ENCODE data around the gene PPM1B. TPM values are rescaled to one million over a fixed set of nuclear protein-coding genes. Genes with fewer than 3 reads are reported as not detected.
A peak's percentile ranks its signal among the peaks of the same experiment; 100 is the strongest.
"Not testable (repeated sequence)": the region's sequence is repeated elsewhere in the genome, so short reads cannot be mapped to it uniquely, and the experiment has no call there.

PPM1B gene
- 43.6 and 45.9 TPM in 2 replicates for total RNA-seq

DNA sequence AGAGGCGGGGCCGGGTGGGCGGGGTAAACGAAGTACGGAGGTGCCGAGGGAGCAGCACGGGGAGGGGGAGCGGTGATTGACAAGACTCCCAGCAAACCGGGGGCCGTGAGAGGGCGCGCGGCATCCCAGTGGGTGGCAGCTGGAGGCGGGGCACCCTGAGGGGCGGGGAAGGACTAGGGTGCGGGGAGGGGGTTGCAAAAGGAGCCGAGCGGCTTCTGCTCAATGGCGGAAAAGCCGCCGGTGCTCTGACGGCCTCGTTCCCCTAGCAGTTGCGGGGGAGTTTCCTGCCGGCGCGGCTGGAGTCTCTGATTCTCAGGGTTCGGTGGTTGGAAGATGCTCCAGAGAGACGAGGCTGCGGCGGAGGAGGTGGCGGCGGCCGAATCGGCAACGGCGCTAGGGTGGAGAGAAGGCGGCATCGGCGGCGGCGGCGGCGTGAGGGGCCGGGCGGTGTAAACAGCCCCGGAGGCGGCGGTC, at the start of gene PPM1B:
Gene PPM1B, plus strand, starts transcription at position 195 of the 474 bp plus-strand sequence. CDS start 32,325 bp downstream, outside the sequence.
- intact Hi-C loops (cut with micrococcal nuclease) = loop anchor here (1.0 to 10.0 kb wide), 7 partner anchors 48 to 1036 kb away; partner anchors contain the start of genes CAMKMT, DYNC2LI1, LRPPRC and PREPL
- peak; percentile 99 for DNase-seq (ENCODE audit: low spot score)

DNA sequence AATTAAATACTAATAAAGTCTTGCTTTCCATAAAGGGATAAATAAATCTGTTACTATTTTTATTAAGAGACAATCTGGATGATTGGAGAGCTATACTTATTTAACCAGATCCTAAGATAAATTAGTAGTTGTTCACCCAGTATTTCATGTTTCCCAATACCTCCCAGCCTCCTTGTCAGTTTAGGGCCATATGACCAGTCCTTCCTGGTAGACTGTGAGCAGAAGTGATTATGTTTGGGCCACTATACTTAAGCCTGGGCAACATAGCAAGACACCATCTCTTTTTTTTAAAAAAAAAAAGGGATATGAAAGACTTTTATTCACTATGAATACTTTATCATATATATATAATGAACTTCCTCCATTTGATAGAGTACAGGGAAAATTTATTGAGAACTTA, 48.8 kb upstream of the PPM1B start:
- Mint-ChIP-seq H3K9me3 (peaks cover 5% of the 10 kb centered on the region), H3K4me1 (ENCODE audit: low read depth) (peaks cover 32% of the 10 kb centered on the region), H3K36me3 (ENCODE audit: low read depth) (no peaks in the 10 kb centered on the region), H3K4me3 (ENCODE audit: low read depth) (no peak overlapping the region), H3K27ac (no peak overlapping the region), H3K27me3 (ENCODE audit: low read depth) (no peaks in the 10 kb centered on the region)
- DNase-seq (ENCODE audit: low spot score) = no peak
- intact Hi-C loops (cut with micrococcal nuclease) = loop anchor here (1.0 to 2.0 kb wide), 3 partner anchors 17 to 48 kb away; partner anchors contain the start of gene PPM1B

More for the DNA sequence above, at the start of gene PPM1B:
- Mint-ChIP-seq H3K36me3 (ENCODE audit: low read depth) (peaks cover 27% of the 10 kb centered on the region), H3K4me3 (ENCODE audit: low read depth) (peak within 1 kb of the TSS; percentile 99), H3K27ac (peak within 1 kb of the TSS; percentile 100), H3K9me3 (peaks cover 8% of the 10 kb centered on the region), H3K27me3 (ENCODE audit: low read depth) (no peaks in the 10 kb centered on the region), H3K4me1 (ENCODE audit: low read depth) (peaks cover 34% of the 10 kb centered on the region)

DNA sequence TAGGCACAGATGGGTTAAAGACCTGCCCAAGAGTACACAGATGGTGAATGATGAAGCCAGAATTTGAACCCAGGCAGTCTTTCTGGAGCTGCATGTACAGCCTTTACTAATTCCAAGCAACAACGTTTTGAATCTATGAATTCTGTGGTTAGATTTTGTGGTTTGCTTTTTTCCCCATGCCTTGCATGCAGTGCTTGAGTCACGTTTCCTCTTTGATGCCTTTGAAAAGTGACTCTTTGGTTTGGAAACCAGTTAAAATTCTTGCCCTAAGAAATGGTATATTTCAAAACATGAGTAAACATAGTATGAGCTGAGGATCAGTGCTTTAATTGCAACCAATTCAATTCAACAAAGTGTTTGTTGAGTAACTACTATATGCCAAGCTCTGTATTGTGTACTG, 48.2 kb upstream of the PPM1B start:
- DNase-seq (ENCODE audit: low spot score) = peak; percentile 31
- Mint-ChIP-seq H3K4me1 (ENCODE audit: low read depth) (peaks cover 32% of the 10 kb centered on the region), H3K27me3 (ENCODE audit: low read depth) (no peaks in the 10 kb centered on the region), H3K27ac (peak overlapping the region; percentile 33), H3K36me3 (ENCODE audit: low read depth) (no peaks in the 10 kb centered on the region), H3K9me3 (peaks cover 5% of the 10 kb centered on the region), H3K4me3 (ENCODE audit: low read depth) (no peak overlapping the region)
- intact Hi-C loops (cut with micrococcal nuclease) = loop anchor here (1.0 to 2.0 kb wide), 3 partner anchors 17 to 48 kb away; partner anchors contain the start of gene PPM1B

DNA sequence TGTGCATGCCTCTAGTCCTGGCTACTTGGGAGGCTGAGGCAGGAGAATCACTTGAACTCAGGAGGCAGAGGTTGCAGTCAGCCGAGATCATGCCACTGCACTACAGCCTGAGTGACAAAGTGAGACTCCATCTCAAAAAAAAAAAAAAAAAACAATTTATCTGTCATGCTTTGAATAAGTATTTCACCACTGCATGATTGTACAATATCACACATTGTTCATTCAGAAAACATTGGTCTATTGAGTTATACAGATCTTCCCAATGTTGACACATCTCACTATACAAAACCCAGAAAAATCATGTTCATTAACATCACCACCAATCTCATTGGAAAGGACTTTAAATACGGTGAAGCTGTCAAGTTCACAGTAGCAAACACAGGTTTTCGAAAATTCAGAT, 46.8 kb upstream of the PPM1B start:
- H3K4me1 Mint-ChIP-seq (ENCODE audit: low read depth) = peaks cover 25% of the 10 kb centered on the region
- no peak for DNase-seq (ENCODE audit: low spot score)
- H3K27me3 Mint-ChIP-seq (ENCODE audit: low read depth) = peaks cover 2% of the 10 kb centered on the region
- no peak overlapping the region for H3K27ac Mint-ChIP-seq
- intact Hi-C loops (cut with micrococcal nuclease) = loop anchor here (2.0 kb wide), 1 partner anchor 35 kb away; no protein-coding TSS in a partner anchor
- no peaks in the 10 kb centered on the region for H3K36me3 Mint-ChIP-seq (ENCODE audit: low read depth)
- no peak overlapping the region for H3K4me3 Mint-ChIP-seq (ENCODE audit: low read depth)
- H3K9me3 Mint-ChIP-seq = peaks cover 5% of the 10 kb centered on the region

DNA sequence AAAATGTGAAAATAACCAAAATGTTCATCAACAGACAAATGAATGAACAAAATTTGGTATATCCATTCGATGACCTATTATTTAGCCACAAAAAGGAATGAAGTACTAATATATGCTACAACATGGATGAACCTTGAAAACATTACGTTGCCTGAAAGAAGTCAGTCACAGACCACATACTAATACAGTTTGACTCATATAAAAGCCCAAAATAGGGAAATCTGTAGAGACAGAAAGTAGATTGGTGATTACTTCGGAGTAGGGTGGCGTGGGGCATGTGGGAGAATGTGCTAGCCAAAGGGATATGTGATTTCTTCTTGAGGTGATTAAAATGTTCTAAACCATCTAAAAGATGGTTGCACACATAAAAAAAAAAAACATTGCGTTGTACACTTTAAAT, 44.2 kb upstream of the PPM1B start:
- H3K36me3 Mint-ChIP-seq (ENCODE audit: low read depth) = no peaks in the 10 kb centered on the region
- no peak for DNase-seq (ENCODE audit: low spot score)
- H3K27me3 Mint-ChIP-seq (ENCODE audit: low read depth) = peaks cover 2% of the 10 kb centered on the region
- no peaks in the 10 kb centered on the region for H3K9me3 Mint-ChIP-seq
- no peak overlapping the region for H3K4me3 Mint-ChIP-seq (ENCODE audit: low read depth)
- intact Hi-C loops (cut with micrococcal nuclease) = no loop called here
- H3K4me1 Mint-ChIP-seq (ENCODE audit: low read depth) = peaks cover 13% of the 10 kb centered on the region
- H3K27ac Mint-ChIP-seq = no peak overlapping the region

DNA sequence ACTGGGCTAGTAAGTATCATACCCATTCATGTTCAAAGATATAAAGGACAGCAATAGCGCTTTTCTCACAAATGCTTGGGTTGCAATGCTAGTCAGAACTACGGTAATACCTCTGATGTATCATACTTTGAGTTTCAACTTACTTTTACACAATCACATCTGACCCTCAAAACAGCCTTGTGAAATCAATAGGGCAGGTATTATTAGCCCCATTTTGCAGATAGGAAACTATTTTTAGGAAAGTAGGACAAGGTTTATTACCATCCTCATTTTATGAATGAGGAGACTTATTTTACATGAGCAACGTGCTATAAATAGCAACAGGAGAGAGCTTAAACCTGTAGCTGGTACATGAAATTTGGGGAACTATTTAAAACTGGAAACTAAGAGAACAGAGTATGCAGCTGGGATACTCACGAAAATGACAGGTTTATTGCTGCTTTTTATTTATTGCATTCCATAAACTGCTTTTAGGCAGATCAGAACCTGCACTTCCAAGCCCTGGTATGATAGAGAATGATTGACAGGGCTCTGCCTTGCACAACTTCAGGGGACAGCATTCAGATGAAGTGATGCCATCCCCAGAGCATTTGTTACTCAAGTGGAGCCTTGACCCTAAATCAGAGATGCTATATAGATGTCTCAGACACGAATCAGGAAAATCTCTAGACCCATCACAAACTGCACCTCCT, 42.4 kb upstream of the PPM1B start:
- Mint-ChIP-seq H3K4me1 (ENCODE audit: low read depth) (peaks cover 6% of the 10 kb centered on the region), H3K27me3 (ENCODE audit: low read depth) (peaks cover 2% of the 10 kb centered on the region), H3K36me3 (ENCODE audit: low read depth) (no peaks in the 10 kb centered on the region), H3K4me3 (ENCODE audit: low read depth) (no peak overlapping the region), H3K27ac (no peak overlapping the region), H3K9me3 (no peaks in the 10 kb centered on the region)
- no peak for DNase-seq (ENCODE audit: low spot score)
- intact Hi-C loops (cut with micrococcal nuclease) = no loop called here

DNA sequence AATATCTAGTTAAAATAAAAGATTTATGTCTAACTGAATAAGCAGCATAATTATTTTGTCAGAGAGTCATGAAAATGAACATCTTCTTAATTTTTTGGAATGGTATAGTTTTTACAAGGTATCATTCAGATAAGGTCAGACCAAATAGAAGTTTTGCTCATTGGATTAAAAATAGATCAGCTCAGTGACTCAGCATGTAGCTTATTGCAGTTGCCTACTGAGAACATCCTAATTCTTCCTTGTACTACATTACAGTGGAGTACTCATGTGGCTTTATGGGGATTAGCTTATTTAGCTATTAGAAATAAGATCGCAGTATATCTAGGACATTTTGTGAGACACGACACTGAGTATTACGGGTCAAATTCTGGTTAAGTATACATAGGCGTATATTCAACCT, 38.2 kb upstream of the PPM1B start:
- DNase-seq (ENCODE audit: low spot score) = no peak
- Mint-ChIP-seq H3K9me3 (no peaks in the 10 kb centered on the region), H3K4me3 (ENCODE audit: low read depth) (no peak overlapping the region), H3K27ac (no peak overlapping the region), H3K36me3 (ENCODE audit: low read depth) (no peaks in the 10 kb centered on the region), H3K27me3 (ENCODE audit: low read depth) (peaks cover 9% of the 10 kb centered on the region), H3K4me1 (ENCODE audit: low read depth) (no peaks in the 10 kb centered on the region)
- intact Hi-C loops (cut with micrococcal nuclease) = no loop called here

DNA sequence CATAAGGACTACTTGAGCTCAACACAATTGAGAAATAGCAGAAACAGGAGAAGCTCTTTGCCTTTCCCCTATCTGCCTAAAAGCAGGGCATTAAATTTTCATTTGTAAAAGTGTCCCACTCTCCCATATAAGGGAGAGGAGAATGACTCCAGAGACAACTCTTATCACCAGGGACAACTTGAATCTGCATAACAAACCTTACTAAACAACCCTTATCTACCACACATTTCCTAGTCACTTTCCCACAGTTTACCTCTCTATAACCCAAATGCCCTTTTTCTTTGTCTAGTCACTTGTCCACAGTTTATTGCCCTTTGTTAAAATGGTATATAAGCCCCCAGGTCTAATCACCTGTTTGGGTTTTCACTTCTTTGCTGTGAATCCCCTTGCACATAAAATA, 37.5 kb upstream of the PPM1B start:
- Mint-ChIP-seq H3K27ac (no peak overlapping the region), H3K9me3 (no peaks in the 10 kb centered on the region), H3K36me3 (ENCODE audit: low read depth) (no peaks in the 10 kb centered on the region), H3K27me3 (ENCODE audit: low read depth) (peaks cover 11% of the 10 kb centered on the region), H3K4me1 (ENCODE audit: low read depth) (no peaks in the 10 kb centered on the region), H3K4me3 (ENCODE audit: low read depth) (no peak overlapping the region)
- intact Hi-C loops (cut with micrococcal nuclease) = no loop called here
- no peak for DNase-seq (ENCODE audit: low spot score)

DNA sequence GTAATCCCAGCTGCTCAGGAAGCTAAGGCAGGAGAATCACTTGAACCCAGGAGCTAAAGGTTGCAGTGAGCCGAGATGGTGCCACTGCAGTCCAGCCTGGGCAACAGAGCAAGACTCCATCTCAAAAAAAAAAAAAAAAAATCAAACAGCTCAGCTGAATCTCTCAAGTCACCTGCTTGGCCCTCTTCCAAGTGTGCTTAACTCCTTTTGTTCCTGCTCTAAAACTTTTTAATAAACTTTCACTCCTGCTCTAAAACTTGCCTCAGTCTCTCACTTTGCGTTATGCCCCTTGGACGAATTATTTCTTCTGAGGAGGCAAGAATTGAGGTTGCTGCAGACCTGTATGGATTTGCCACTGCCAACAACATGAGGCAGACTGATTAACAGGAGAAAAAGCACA, 35.1 kb upstream of the PPM1B start:
- H3K4me1 Mint-ChIP-seq (ENCODE audit: low read depth); DNase-seq (ENCODE audit: low spot score); H3K36me3 Mint-ChIP-seq (ENCODE audit: low read depth); H3K4me3 Mint-ChIP-seq (ENCODE audit: low read depth); H3K27ac Mint-ChIP-seq; H3K9me3 Mint-ChIP-seq; intact Hi-C loops (cut with micrococcal nuclease): not testable (repeated sequence)
- H3K27me3 Mint-ChIP-seq (ENCODE audit: low read depth) = peaks cover 13% of the 10 kb centered on the region

DNA sequence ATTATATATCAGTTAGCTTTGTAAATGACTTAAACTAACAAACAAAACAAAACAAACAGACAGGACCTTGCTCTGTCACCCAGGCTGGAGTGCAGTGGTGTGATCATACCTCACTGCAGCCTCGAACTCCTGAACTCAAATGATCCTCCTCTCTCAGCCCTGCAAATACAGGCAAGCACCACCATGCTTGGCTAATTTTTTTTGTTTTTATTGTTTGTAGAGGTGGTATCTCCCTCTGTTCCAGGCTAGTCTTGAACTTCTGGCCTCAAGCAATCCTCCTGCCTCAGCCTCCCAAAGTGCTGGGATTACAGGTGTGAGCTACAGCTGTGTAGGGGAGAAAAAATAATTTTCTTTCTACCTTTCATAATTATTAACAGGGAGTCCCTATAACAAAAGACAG, 33.8 kb upstream of the PPM1B start:
- intact Hi-C loops (cut with micrococcal nuclease) = no loop called here
- Mint-ChIP-seq H3K4me3 (ENCODE audit: low read depth) (no peak overlapping the region), H3K27me3 (ENCODE audit: low read depth) (peaks cover 16% of the 10 kb centered on the region), H3K4me1 (ENCODE audit: low read depth) (peaks cover 2% of the 10 kb centered on the region), H3K36me3 (ENCODE audit: low read depth) (no peaks in the 10 kb centered on the region), H3K27ac (no peak overlapping the region), H3K9me3 (no peaks in the 10 kb centered on the region)
- DNase-seq (ENCODE audit: low spot score) = no peak

DNA sequence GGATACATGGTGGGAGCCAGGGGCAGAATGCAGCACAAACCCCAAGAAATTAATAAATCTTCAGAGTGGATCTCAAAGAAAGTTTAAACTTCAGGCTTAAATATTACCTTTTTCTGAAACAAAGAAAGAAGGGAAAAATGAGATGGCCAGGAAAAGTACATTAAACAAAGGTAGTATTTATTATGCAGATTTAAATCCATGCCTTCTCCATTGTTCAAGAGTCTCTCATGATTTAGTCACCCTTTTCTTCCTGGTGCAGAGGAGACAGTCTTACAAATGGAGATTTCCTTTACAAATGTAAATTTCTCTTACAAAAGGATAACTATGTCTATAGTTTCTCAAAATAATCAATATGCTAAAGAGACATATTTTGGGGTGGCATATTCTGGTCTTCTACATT, 33.4 kb upstream of the PPM1B start:
- no peaks in the 10 kb centered on the region for H3K9me3 Mint-ChIP-seq
- peaks cover 16% of the 10 kb centered on the region for H3K27me3 Mint-ChIP-seq (ENCODE audit: low read depth)
- no peak overlapping the region for H3K4me3 Mint-ChIP-seq (ENCODE audit: low read depth)
- intact Hi-C loops (cut with micrococcal nuclease) = no loop called here
- H3K36me3 Mint-ChIP-seq (ENCODE audit: low read depth) = no peaks in the 10 kb centered on the region
- no peak overlapping the region for H3K27ac Mint-ChIP-seq
- peaks cover 2% of the 10 kb centered on the region for H3K4me1 Mint-ChIP-seq (ENCODE audit: low read depth)
- DNase-seq (ENCODE audit: low spot score) = no peak

DNA sequence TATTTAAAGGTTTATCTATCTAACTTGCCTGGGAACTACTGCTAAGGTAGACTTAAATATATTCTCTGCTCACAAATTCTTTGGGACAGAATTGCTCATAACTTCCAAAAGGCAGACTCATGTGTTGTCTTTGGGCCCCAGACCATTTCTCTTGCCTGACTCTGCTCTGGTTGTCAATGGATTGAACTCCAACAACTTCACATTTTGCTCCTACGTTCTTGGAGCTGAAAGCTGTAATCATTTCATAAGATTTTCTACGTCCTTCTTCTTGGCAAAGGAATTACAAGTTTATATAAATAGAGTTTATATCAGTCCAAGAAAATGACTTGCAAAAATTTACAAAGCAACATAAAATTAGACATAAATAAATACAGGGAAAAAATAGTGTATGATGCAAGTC, 32.9 kb upstream of the PPM1B start:
- Mint-ChIP-seq H3K27ac (no peak overlapping the region), H3K4me1 (ENCODE audit: low read depth) (peaks cover 2% of the 10 kb centered on the region), H3K9me3 (no peaks in the 10 kb centered on the region), H3K4me3 (ENCODE audit: low read depth) (no peak overlapping the region), H3K27me3 (ENCODE audit: low read depth) (peaks cover 19% of the 10 kb centered on the region), H3K36me3 (ENCODE audit: low read depth) (no peaks in the 10 kb centered on the region)
- intact Hi-C loops (cut with micrococcal nuclease) = no loop called here
- no peak for DNase-seq (ENCODE audit: low spot score)

DNA sequence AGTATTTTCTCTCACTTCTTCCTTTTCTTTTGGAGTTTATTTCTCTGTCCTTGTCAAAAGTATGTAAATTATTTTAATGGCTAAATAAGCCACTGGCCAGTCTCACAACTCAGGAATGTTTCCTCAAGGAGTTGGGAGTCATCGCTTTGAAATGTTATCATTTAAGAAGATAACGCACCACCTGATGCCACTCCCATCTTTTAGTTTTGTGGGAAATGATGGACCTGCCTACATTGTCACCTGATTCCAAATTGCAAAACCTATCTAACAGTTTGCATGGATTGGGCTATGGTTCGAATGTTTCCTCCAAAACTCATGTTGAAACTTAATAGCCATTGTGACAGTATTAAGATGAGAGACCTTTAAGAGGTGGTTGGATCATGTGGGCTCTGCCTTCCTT, 32.4 kb upstream of the PPM1B start:
- peaks cover 2% of the 10 kb centered on the region for H3K4me1 Mint-ChIP-seq (ENCODE audit: low read depth)
- no peak overlapping the region for H3K27ac Mint-ChIP-seq
- no peak for DNase-seq (ENCODE audit: low spot score)
- intact Hi-C loops (cut with micrococcal nuclease) = no loop called here
- no peak overlapping the region for H3K4me3 Mint-ChIP-seq (ENCODE audit: low read depth)
- no peaks in the 10 kb centered on the region for H3K9me3 Mint-ChIP-seq
- peaks cover 19% of the 10 kb centered on the region for H3K27me3 Mint-ChIP-seq (ENCODE audit: low read depth)
- H3K36me3 Mint-ChIP-seq (ENCODE audit: low read depth) = no peaks in the 10 kb centered on the region

All from activated T-helper 2 cell treated with anti-CD3 and anti-CD28 coated beads, Interferon-gamma antibody, Interleukin-2, Interleukin-4, amounts not matched to agents 10 μg/mL and 5 μg/mL and 100 μg/mL, durations not matched to agents 14 hours and 24 hours and 36 hours (primary cell).